SK-N-SH treated with all-trans-retinoic acid at 6 μM for 48 hours (cell line): ENCODE results near the gene KCNJ18.
A peak's percentile ranks its signal among the peaks of the same experiment; 100 is the strongest.
"Not testable (repeated sequence)": the region's sequence is repeated elsewhere in the genome, so short reads cannot be mapped to it uniquely, and the experiment has no call there.

Experiments used
- ATAC-seq: fragments of 200-7000 bp; cut with Tn5 transposase; 3 replicates; pipeline ENCODE4 v1.9.1; 2020; ENCODE audit warnings: mild to moderate bottlenecking, moderate library complexity
- BACH2 ChIP-seq: fragments of 250-450 bp; sonication (Bioruptor Pico); IDR thresholded peaks from 2 replicates; pipeline ENCODE4 v1.9.0; 2021; ENCODE audit warnings: mild to moderate bottlenecking, borderline replicate concordance
- ISL1 ChIP-seq: fragments of 250-450 bp; sonication (Bioruptor Pico); IDR thresholded peaks from 2 replicates; pipeline ENCODE4 v2.1.2; 2022; ENCODE audit warnings: mild to moderate bottlenecking, moderate library complexity
- RARB ChIP-seq: fragments of 250-450 bp; sonication (Bioruptor Pico); IDR thresholded peaks from 2 replicates; pipeline ENCODE4 v1.8.0; 2021; ENCODE audit warnings: mild to moderate bottlenecking, moderate library complexity
- SNAI2 ChIP-seq: fragments of 250-450 bp; sonication (Bioruptor Pico); IDR thresholded peaks from 2 replicates; pipeline ENCODE4 v1.5.0; 2020; ENCODE audit warnings: mild to moderate bottlenecking, moderate library complexity
- TOX ChIP-seq: fragments of 250-450 bp; sonication (Bioruptor Pico); IDR thresholded peaks from 2 replicates; pipeline ENCODE4 v1.8.0; 2021; ENCODE audit warnings: mild to moderate bottlenecking, moderate library complexity, borderline replicate concordance
- ZFP30 ChIP-seq: fragments of 450-650 bp; formaldehyde crosslinking; IDR thresholded peaks from 2 replicates; pipeline ENCODE4 v1.5.0; 2022; ENCODE audit warnings: mild to moderate bottlenecking, moderate library complexity
- ZNF565 ChIP-seq: fragments of 450-650 bp; formaldehyde crosslinking; conservative IDR thresholded peaks from 2 replicates; pipeline ENCODE4 v1.5.0; 2020; ENCODE audit warnings: low read depth, mild to moderate bottlenecking, moderate library complexity

KCNJ18 gene

DNA sequence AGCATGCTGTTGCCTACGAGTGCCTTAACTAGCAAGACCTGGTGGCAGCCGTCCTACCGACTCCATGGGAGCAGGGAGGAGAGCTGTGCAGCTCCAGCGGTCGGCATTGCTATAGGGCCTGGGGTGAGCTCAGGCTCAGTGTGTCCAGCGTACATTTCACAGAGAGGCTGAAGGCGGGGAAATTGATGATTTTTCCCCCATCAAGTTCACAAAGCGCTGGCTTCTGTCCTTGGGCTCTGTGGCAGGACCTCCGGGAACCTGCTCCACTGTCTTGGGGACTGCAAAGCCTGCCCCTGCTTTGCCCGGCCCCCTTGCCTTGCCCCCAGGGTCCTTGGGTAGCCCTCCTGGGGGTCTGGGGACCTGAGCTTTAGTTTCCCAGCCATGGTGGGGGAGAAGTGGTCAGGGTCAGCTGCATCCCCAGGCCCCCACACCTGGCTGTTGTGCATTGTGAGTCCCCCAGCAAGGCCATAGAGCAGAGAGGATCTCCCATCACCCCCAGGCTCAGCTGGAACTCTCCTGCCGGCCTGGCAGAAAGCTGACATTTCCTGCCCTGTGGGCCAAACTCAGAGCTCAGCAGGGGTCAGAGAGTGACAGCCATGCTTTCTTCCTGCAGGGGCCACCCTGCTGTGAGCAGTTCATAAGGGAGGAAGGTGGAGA lies 3.9 kb upstream of the KCNJ18 start:
- TF ChIP-seq TOX (CRISPR knock-in tag) = no peak
- ATAC-seq = no peak

DNA sequence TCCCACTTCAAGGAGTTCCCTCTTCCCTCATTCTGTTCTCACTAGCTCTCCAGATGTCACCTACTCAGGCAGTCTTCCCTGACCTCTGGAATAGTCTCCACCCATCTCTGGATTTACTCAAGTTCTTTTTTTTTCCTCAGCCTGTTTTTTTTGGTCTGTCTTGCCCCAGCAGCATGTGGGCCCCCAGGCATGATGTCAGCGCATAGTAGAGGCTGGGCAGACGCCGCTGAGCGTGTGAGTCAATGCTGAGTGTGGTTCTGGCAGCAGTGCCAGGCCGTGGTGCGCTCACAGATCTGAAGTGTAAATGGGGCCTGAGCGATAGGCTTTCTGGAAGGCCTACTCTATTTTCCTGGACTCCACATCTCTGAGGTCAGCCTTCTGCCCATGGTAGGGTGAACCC lies 2.7 kb upstream of the KCNJ18 start:
- peak; percentile 89 for ATAC-seq
- TF ChIP-seq ZFP30 (CRISPR knock-in tag) (no peak), BACH2 (CRISPR knock-in tag) (no peak), ZNF565 (no peak), ISL1 (CRISPR knock-in tag) (no peak), SNAI2 (no peak), RARB (CRISPR knock-in tag) (no peak)

DNA sequence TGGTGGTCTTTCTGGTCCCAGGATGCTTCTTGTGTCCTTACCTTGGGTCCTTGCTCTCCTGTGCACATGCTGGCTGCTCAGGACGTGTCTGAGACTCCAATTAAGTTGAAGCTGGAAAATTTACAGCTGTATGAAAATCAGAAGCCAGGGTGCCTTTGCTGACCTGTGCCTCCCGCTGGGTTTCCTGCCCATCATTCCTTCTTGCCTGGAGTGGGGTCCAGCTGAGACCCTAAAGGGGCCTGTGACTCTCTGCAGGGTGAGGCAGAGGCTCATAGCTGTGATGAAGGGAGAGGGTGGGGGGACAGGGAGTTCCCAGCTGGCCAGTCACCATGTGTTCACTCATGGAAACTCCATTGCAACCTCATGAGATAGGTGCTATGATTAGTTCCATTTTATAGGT lies 1.5 kb upstream of the KCNJ18 start:
- not testable (repeated sequence) for ATAC-seq

DNA sequence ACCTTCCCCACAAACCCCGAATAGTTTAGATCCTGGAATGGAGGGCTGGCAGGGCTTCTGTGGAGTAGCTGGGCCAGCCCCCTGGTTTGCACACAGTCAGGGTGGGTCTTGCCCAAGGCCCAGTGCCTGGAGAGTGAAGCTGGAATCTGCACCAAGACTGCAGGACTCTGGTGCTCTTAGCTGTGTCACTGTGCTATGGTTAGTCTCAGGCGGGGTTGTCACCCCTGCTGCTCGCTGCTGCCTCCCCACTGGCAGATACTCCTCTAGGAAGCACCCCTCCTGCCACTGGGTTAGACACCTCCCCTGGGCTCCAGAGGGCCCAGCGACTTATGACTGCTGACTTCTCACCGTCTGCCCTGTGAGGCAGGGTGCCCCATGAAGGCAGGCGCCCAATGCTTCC lies 842 bp upstream of the KCNJ18 start:
- not testable (repeated sequence) for ATAC-seq

DNA sequence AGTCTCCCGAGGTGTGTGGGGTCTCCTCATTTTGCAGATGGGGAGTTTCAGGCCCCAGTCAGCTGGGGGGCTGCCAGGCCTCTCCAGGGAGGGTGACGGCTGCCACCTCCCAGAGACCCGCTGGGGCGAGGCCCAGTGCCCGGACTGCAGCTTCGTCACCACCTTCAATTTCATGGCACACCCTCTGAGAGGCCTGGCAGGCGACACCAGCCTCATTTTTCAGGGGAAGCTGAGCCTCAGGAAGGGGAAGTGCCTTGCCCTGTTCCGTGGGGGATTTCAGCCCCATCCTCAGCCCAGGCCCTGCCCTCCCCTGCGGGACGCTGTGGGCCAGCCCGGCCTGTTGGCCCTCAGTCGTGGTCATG lies 362 bp downstream of the KCNJ18 start:
- not testable (repeated sequence) for ATAC-seq

DNA sequence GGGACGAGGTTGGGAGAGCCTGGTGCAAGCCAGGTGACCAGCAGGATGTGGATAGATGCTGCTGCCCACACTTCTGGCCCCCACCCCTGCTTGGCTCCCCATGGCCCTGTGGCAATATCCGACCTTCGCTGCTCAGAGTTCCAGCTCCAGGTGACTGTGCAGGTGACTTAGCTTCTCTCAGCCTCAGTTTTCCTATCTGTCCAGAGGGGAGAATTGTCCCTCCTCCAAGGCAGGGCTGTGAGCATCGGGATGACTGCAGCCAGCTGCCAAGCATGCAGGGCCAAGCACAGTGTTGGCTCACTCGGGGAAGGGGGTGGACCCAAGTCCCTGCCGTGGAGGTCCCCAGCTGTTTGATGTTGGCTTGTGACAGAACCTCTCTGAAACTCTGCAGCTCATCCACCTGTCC lies 1.1 kb downstream of the KCNJ18 start:
- not testable (repeated sequence) for ATAC-seq

DNA sequence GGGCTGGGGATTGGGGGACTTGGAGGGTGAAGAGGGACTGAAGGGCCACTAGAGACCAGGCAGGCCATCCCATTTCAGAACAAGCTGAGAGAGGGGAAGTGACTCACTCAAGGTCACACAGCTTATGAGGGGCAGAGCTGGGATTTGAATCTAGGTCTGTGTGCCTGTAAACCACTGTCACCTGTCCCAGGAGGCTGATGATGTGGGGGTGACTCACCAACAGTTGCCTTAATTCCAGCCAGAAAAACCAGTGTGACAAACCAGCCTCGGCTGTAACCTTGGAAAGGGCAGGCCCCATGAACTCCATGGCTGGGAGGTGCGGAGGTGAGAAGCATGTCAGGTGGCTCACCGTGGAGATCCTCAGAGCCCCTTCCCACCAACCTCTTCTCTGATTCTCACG lies 1.6 kb downstream of the KCNJ18 start:
- ATAC-seq = not testable (repeated sequence)

DNA sequence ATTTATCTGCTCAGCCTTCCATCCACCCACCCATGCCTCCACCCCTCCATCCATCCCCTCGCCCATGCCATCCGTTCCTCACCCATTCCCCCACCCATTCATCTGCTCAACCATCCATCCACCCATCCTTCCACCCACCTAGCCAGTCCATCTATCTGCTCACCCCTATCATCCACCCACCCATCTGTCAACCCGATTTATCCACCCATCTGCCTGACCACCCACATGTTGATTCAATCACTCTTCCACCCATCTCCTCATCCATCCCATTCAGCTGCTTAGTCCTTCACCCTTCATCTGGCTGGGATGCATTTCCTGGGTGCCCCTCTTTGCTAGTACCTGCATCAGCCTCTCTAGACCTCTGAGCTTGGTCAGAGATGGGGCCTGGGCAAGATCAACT lies 3.9 kb downstream of the KCNJ18 start:
- not testable (repeated sequence) for ATAC-seq

DNA sequence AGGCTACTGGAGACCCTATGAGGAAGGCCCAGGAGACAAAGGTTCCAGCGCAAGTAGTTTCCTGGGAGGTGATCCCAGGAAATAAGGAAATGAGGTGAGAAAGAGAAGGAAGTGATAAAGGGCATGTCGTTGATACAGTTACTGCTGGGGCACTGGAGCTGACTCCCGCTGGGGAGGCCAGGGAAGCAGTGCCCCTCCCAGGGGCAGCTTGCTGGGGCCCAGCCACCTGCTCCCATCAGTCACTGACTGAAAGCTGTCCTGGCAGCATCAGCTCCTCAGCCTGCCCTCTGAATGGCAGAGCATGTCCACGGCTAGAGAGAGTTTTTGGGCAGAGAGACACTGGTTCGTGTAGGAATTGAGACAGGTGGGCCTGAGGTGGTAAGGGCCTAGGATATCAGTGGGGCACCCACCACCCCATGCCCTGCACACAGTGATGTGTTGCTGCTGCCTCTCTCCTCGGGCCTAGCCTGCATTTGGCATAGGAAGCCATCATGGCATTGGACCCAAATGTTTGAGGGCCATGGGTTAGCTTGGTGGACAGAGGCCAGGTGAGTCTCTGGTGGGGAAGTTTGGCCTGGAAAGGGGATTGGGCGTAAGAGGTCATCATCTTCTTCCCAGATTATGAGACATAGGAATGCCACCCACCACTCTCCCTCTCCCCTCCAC lies 4.7 kb downstream of the KCNJ18 start:
- ATAC-seq = not testable (repeated sequence)

DNA sequence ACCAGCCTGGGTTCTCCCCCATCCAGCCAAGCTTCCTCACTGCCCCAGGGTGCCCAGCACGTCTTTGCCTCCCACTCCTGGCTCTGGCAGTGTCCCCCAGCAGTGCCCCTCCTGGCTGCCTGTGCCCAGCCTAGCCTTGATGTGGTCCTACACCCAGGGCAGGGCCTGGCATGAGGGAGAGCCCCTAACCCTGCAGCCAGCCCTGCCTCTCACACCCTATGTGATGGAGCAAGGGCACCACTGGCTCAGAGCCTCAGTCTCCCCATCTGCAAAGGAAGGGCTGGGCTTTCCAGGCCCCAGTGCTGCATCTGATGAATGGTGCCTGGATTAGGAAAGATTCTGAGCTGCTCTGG lies 5.2 kb downstream of the KCNJ18 start:
- ATAC-seq = not testable (repeated sequence)

DNA sequence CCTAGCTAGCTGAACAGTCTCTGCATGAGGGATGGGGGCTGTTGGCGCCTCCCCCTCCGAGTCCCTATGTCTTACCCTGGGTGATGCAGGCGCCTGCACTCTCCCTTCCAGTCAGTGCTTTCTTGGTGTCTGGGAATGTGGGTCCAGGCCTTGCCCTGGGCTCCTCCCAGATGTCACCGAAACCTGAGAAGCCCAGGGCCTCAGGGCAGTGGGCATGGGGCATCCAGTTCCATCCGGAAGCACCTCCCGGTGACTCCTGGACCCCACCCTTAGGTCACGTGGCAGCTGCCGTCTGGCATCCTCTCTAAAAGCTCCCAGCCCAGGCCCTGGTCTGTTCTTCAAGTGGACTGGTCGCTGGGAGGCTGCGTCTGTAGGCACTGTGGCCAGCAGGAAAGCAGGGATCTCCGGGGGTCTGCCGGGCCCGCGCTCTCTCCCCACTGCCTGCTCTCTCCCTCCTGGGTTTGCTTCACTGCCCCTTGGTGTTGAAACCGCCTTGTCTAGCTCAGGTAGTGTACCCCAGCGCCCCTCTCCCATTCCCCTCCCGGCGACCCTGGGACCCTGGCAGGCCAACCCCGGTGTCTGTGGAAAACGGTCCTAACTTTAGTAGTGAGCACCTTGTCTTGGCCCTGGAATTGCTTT lies 6.2 kb downstream of the KCNJ18 start:
- ATAC-seq = not testable (repeated sequence)

DNA sequence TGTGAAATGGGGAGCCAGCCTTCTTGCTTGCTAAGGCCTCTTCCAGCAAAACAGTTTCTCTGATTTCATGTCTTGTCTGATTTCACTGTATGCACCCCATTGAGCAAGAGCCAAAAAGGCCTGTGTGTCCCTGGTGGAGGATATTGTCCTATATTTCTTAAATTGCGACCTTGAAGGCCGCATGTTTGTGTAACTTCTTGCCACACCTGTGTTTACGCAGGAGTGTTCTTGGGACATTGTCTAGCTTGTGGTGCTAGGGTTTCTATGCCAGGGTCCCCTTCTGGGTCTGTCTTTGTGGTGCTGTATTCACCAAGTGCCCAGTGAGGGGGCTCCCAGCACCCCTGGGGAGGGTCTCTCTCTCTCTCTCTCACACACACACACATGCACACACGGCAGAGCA lies 6.8 kb downstream of the KCNJ18 start:
- not testable (repeated sequence) for ATAC-seq

DNA sequence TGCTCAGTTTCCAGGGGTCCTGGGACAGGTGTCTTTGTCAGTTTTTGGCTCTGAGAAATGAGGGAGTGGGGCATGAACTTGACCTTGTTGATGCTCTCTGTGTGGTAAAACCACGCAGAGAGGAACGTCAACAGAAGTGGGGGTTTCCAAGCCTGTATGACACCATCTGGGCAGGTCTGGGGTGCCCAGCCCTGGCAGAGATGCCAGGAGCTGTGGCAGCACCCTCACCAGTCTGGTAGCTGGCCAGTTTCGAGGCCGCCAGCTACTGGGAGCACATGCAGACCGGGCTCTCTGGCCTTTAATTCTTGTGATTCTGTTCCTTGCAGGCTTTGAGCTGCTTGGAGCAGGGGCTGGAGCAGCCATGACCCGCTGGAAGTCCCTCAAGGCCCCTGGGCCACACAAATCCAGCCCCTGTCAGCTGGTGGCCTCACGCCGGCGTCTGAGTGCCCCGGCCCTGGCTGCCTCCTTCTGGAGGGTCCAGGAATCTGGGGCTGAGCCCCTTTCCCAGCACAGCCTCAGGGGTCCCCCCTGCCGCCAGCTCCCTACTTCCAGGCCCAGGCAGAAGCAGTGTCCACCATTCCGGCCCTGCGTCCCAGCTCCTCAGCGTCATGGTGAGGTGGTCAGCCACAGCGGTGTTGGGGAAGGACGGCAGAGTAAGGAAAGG lies 7.4 kb downstream of the KCNJ18 start:
- peak; percentile 23 for ATAC-seq

DNA sequence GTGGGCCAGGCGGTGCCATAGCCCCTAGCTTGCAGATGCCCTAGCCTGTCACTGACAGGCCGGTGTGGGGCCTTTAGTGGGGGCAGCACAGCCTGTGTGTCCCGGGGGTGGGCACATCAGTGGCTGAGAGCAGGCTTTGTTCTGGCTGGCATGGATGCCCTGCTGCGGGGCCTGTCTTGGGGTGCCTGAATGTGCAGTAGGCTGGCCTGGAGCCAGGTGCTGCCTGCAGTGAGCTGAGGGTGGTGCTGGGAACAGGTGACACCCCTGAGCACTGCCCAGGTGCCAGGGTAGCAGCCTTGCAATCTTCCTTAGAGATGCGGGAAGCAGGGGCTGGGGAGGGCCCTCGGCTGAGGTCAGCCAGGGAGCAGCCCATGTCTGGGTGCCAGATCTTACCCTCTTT lies 8.8 kb downstream of the KCNJ18 start:
- ATAC-seq = not testable (repeated sequence)

DNA sequence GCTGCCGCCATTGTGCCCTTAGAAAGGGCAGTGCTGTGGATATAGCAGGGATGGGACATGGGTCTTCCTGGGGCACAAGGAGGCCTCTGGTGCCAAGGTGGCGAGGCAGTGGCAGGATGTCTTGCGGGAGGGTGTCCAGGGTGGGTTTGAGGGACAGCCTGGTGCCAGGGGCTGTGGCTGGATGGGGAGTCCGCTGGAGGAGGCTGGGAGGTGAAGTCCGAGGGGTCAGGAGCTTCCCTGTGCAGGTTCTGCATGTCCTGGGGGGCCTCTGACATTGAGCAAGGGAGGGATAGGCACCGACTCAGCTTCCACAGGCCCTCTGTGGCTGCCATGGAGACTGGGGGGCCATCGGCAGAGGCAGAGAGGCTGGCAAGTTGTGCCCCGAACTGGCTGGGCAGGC lies 9.7 kb downstream of the KCNJ18 start:
- ATAC-seq = not testable (repeated sequence)

DNA sequence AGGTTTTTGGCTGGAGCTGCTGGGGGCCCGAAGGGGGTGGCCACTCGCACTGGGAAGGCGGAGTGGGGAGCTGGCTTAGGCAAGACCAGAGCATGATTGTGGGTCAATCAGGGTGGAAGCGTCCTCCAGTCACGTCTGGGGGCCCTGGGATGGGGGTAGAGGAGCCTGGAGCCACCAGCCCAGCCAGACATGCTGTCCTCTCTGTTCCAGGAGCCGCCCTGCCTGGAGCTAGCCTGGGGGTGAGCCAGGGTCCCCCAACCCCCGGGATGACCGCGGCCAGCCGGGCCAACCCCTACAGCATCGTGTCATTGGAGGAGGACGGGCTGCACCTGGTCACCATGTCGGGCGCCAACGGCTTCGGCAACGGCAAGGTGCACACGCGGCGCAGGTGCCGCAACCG lies 10.2 kb downstream of the KCNJ18 start:
- ATAC-seq = not testable (repeated sequence)

DNA sequence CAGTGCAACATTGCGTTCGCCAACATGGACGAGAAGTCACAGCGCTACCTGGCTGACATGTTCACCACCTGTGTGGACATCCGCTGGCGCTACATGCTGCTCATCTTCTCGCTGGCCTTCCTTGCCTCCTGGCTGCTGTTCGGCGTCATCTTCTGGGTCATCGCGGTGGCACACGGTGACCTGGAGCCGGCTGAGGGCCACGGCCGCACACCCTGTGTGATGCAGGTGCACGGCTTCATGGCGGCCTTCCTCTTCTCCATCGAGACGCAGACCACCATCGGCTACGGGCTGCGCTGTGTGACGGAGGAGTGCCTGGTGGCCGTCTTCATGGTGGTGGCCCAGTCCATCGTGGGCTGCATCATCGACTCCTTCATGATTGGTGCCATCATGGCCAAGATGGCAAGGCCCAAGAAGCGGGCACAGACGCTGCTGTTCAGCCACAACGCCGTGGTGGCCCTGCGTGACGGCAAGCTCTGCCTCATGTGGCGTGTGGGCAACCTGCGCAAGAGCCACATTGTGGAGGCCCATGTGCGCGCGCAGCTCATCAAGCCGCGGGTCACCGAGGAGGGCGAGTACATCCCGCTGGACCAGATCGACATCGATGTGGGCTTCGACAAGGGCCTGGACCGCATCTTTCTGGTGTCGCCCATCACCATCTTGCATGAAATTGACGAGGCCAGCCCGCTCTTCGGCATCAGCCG lies 10.8 kb downstream of the KCNJ18 start:
- not testable (repeated sequence) for ATAC-seq

DNA sequence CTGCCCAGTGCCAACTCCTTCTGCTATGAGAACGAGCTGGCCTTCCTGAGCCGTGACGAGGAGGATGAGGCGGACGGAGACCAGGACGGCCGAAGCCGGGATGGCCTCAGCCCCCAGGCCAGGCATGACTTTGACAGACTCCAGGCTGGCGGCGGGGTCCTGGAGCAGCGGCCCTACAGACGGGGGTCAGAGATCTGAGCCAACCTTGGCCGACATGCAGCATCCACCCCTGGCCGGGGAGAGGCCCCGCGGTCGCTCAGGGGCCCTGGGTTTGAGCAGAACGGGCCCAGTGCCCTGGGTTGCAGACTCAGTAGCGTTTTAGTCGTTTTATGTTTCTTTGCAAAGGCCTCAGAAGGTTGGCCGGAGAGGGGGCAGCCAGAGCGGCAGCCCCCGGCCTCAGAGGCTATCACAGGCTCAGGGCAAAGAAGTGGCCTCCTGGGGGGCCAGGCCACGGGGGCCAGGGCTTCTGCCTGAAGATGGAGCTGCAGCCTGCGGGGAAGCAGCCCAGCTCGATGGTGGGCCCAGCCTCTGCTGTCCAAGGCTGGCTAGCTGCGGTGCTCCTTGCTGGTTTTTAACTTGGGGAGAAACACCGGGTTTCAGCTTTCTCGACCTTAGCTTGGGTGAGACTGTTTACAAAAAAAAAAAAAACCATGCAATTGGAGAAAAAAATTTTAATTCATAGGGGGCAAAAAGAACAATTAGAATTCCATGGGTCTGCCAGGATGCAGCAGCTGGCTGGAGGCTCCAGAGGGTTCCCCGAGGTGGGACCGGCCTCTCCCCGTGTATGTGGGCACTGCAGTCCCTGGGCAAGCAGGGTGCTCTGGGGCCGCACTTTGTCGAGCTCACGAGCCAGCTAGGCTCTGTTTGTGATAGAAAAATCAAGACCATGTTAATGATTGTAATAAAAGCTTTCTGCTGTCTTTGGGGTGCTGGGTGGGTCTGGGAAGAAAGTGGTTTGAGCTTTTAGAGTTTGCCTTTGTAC lies 11.9 kb downstream of the KCNJ18 start:
- not testable (repeated sequence) for ATAC-seq
